NCI-H146 treated with DMSO at 0.1 percent for 48 hours (cell line): ENCODE measurements around the gene ABCA9.

Source experiments
- DNase-seq: peaks from one replicate; lab custom pipeline; 2025; ENCODE audit not compliant: unreplicated experiment; lab: John Stamatoyannopoulos, UW

ABCA9 gene

DNA sequence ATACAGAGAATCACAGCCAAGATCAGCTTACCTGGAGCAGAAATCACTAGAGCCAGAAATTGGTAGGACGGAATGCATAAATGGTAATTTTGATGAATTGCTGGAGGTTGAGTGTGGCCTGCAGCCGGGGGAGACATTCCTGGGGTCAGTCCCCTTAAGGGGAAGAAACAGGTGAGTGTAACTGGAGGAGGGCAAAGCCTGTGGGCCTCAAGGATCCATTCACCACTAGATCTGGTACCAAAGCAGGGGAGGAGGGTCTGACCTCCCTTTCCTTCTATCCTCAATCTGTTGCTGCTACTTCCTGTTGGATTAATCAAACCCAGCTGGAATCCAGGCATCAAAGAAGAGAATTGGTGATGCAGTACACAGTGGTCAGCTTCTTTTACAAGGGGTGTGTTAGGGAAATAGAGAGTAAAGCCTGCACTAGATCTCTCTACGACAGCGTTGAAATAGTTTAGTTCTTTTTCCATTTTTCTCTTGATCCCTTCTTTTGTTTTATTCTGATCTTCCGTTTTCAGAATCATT is 8.6 kb upstream of the ABCA9 start:
- no peak for DNase-seq

DNA sequence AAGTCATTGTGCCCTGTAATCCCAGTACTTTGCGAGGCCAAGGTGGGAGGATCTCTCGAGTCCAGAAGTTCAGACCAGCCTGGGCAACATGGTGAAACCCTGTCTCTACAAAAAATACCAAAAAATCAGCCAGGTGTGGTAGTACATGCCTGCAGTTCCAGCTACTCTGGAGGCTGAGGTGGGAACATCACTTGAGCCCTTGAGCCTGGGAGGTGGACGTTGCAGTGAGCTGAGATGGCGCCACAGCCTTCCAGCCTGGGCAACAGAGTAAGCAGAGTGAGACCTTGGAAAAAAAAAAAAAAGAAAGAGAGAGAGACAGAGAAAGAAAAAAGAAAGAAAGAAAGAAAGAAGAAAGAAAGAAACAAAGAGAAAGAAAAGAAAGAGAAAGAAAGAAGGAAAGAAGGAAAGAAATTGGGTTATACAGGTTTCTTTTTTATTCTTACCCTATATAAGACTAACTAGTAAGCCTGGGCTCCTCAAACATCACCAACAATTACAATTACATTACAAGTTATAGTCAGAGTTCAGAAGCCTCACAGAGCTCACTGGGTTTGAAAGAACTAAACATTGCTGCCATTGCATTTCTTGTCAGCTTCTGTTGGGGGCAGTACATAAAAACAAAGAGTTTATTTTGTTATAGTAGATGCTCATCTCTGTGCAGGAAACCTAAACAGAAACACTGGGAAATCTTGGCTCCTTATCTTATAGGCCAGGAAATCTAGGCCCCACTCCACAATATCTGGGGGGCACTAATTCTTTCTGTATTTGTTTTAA is 6.7 kb upstream of the ABCA9 start:
- no peak for DNase-seq

DNA sequence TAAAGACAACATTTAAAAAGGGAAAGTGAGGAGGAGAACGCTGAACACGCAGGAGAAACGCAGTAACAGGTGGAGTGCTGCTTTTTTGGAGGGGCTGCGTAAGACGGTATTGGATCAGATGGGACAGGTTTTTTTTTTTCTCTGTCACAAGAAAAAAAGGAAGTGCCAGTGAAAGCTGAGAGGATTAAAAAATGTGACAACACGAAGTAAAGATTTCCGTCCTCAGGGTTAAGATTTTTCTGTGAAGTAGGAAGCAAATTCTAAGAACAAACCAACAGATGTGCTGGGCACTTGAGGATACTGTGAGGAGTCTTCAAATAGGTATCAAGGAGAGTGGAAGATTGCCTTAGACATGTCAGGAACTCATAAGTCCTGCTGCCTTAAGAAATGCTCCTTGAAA is 5.8 kb upstream of the ABCA9 start:
- DNase-seq, result no peak

DNA sequence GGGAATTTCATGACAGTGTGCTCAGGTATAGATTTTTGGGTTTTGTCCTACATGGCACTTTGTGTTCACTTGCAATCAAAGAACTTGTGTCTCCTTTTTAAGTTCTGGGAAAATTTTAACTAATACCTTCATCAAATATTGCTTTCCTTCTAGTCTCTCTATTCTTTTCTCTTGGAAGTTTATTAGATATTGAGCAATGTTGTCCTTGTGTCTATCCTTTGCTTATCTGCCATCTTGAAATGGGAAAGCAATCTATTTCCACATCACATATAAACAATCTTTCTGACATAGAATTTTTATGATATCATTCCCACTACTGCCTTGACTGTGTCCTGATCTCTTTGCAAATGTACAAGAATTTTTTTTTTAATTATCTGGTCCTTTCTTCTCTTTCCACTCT is 4.4 kb upstream of the ABCA9 start:
- DNase-seq, result no peak

DNA sequence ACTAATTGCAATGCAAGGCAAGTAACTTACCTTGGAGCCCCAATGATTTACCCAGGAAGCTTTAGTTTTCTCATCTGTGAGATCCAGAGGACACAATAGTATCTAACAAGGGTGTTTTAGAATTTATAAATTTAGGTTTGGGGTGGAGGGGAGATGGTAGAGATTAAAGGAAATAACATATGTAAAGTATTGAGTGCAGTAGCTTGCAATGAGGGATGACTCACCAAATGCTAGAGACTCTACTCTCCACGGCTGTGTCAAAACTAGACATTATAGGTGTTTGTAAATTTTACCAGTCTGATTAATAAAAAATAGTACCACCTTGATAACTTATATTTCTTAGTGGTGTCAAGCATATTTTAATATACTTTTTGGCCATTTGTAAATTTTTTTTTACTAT is 3.7 kb upstream of the ABCA9 start:
- DNase-seq, result no peak

DNA sequence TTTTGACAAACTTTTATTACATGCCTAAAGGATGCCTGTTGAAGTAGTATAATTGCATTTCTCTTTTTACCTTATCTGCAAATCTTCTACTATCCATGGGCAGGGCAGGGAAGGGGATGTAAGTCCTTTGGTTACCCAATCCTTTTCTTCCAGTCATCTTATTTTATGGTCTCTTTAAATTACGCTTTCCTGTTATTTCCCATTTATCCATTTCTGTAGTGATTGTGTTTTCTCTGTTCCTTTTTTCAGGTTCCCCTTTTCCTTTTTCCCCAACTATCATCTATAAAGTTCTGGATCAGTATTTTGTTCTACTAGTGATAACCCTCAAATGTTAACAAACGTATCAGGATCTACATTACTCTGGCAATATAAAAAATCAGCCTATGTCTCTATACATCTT is 3.3 kb upstream of the ABCA9 start:
- no peak for DNase-seq

DNA sequence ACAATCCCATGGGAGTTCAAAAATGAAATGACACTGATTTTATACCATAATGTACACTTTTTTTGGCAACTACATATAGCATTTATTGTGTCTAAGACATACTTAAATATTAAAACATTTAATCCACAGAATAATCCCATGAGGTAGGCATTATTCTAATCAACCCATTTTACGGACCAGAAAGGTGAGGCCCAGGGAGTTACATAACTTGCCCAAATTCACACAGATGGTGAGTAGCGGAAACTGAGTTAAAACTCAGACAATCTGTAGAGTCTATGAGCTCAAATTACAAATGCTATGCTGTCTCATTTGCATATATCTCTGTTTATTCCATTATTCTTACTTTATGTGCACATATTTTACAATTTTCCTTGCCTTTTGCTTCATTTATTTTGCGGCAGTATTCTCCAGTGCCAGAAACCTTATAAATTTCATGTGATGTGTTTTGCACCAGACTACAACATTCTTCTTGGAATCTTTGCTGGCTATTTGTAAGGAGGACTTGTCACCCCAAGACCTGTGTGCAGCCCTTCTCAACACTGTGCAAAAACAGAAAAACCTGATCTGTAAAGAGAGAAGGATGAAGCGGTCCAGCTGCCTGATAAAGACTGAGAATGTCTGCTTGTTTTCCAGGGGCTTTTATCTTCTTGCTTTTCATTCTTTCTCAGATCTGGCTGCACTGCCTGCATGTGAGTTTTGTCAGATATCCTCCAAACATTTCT is 2.3 kb upstream of the ABCA9 start:
- DNase-seq, result no peak

DNA sequence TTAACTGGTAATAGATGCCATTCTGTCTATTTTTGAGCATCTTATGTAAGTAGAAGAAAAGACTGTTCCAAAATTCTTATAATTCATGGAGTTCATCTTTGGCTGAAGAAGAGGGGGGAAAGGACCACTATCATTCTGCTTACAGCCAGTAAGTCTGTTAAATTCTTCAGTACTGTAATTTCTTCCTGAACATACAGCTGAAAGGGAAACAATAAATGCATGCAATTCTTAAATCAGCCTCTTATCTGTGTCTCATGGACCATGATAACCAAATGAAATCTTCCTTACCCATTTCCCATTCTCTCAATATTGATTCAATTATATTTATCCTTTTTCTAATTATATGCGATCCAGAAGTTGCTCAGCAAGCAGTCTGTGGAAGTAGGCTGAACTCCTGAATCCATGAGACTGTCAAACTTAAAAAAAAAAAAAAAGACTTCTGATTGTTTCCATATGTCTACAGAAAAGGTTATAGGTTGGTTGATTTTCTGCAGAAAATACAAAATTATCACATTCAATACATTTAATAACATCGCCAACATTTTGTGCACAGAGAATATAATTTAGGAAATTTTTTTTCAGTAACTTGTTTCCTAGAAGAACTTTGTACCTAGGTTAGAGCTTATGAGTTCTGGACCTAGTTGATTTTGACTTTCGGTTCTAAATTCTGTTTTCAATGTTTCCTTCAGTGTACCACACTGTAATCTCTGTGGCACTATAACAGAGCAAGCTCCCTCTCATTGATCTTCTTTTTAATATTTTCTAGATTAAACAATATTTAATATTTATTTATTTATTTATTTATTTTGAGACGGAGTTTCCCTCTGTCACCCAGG is 1.2 kb upstream of the ABCA9 start:
- no peak for DNase-seq

DNA sequence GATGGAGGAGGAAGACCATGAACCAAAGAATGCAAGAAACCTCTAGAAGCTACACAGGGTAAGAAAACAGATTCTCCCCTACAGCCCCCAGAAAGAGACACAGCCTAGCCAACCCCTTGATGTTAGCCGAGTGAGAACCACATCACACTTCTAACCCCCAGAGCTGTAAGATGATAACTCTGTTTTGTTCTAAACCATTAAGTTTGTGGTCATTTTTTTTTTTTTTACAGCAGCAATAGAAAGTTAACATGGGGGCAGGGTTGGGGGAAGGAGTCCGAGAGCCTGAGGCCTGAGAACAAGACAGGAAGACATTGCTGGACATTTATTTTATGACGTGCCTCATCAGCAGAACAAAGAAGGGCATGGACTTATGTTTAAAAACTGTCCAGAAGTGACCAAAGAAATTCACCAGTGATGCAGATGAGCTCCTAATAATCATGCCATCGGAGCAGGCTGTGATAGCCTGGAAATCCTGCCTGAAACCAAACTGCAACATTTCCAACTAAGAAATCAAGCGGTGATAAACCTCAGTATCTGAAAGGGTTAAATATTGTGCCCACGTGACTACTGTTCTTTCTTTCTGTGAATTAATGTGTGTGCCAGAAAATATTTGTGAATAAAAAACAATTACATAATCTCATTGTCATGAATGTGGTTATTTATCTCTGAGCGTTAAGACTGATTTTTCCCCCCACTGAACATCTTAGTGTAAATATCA is 1.1 kb downstream of the ABCA9 start:
- no peak for DNase-seq

DNA sequence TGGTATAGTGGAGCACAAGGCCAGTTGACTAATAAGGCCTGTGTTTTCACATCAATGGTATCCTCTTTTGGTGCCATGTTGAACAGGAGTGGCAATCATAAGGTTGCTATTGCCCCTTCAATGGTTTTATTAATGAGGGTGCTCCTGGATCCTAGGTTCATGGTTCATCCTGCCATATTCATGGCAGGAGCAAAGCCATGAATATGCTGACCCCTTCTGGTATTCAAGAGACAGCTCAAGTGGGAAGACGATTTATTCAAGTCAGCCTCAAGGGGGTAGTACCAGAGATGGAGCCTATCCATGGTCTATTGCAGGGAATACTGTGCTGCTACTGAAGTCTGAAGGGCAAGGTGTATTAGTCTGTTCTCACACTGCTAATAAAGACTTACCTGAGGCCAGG is 2.6 kb downstream of the ABCA9 start:
- no peak for DNase-seq

DNA sequence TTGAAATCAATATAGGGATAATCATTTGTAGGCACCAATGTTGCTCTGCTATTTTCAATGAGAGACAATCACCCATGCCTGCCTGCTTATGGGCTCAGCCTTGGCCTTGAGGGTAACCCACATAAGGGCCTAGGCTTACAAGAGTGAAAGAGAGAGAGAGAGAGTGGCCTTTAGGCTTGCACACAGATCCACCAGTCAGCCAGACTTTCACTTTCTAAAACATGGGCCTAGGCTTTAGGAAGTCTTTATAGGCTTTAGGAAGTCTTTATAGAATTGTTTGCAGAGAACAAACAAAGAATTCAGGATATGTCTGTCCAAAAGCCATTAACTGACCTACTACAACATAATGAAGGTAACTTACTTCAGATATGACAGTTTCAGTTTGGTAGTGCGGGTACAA is 3.4 kb downstream of the ABCA9 start:
- no peak for DNase-seq

DNA sequence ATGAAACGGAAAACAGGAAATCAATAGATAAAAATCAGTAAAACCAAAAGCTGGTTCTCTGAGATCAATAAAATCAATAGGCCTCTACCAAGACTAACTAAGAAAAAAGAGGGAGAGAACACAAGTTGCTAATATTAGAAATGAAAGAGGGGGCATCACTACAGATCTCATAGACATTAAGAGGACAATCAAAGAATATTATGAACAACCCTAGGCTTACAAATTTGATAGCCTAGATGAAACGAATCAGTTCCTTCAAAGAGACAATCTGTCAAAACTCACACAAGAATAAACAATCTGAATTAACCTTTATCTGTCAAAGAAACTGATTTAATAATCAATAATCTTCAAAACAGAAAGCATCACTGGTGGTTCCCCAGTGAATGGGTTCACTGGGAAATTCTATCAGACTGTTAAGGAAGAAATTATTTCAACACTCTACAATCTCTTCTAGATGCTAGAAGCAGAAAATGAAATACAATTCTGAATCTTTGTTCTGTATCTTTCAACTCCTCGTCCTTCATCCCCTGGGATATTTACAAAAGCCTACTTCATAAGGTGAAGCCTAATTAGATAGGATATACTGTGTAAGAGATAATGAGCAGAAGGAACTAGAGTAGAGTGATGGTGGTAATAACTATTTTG is 4.4 kb downstream of the ABCA9 start:
- no peak for DNase-seq

DNA sequence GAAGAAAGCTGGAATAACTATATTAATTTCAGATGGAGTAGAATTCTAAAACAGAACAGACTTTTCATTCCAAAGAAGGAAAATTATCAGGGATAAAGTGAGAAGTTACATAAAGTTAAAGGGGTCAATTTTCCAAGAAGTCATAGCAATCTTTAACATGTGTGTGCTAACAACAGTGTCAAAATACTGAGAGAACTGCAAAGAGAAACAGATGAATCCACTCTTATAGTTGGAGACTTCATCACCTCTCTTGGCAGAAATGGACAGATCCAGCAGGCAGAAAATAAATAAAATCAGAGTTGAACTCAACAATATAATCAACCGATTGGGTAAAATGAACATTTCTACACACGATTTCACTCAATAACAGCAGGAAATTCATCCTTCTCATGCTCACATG is 5.4 kb downstream of the ABCA9 start:
- no peak for DNase-seq

DNA sequence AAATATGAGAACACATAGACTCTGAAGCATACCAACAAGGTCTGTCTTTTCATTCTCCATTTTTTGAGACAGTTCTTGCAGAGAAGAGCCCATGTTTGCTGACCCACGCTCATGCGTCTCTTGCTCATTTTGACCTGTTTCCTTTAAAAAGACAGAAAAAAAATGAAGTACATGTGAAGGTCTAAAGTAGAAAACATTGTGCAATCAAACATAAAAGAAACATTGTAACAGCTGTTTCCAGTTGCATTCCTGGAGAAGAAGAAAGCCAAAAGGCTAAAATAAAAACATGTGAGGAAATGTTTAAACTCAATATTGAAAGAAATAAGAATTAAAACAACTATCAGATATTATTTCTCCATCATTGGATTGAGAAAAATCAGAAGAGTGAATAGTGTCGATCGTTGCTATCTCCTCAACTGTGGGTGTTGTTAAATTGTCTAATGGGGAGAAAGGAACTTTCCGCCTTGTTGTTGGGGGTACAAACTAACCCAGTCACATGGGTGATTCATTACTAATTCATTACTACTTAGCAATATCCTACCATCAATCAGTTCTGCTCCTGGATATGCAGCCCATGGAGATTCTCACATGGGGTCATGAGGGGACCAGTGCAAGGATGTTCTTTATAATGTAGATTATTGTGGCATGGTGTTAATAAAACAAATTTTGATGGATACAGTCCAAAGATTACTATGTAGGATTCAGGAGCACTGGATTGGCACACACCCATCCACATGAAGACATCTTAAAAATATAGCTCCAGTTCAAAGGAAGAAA is 9.5 kb downstream of the ABCA9 start:
- DNase-seq, result no peak

DNA sequence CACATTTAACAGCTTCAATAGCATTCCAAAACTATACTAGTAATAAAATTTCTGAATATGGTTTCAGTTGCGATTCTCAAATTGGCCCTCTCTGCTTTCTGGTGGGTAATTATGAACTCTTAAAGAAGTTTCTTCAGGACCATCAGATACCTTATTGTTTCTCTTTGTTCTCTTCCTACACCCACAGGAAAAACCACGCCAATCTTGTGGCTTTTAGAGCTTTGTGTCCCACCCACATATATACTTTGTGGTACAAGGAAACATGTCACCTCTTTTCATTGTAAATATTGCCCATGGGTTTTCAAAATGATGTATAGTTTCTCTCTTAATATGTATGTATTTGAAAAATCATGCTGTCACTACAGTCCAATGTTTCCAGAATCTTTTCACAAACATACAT is 12.1 kb downstream of the ABCA9 start:
- DNase-seq, result no peak

DNA sequence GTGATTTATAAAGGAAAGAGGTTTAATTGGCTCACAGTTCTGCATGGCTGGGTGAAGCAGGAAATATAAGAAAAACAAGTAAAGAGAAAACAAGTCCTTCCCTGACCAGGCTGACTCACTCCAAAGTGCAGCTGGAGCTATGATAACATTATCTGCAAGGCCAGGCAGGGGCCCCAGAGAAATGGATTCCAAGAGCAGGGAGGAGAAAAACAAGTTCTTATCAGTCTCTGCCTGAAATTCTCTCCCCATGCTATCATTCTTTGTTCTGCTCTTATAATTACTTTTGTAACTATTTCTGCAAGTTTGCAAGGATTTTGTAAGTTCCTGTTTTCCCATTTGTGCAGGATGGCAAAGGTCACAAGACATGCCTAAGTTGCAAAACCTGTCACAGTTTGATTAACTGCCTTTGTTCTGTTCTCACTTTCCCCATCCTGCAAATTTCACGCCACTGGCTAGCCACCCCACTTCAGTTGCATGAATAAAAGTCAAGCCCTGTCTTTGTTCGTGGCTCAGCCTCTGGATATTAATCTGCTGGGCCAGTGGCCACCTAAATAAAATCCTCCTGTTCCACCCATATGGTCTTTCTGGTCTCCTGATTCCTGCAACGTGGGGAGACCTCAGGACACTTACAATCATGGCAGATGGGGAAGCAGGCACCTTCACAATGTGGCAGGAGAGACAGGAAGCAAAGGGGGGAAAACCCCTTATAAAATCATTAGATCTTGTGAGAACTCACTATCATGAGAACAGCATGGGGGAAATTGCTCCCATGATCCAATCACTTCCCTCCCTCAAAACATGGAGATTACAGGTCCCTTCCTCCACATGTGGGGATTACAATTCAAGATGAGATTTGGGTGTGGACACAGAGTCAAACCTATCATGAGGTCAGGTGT is 13.1 kb downstream of the ABCA9 start:
- DNase-seq, result no peak

DNA sequence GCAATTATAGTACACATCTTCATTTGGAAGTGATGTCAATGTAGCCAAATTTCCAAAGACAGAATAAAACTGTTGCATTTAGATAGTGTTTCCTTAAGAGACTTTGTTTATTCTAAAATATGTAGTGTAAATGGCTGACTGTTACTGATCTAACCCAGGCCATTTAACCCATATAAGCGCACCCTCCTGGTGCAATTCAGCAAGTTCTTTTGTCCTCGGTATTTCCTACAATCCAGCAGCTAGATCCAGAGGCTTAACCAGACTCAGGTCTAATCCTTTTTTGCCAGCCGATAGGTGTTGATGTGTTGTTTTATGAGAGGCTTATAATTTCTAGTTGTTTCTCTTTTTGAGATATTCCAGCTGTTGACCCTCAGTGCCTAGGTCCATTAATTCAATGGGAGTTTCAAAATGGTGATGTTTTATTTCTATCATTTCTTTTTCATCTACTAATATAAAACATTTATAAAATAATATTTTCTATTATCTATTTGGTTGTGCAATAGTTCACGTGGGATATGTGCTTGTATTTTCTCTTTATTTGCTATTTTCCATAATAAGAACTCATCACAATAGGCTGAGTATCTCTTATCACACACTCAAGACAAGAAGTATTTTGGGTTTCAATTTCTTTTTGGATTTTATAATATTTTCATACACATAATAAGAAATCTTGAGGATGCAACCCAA is 14.5 kb downstream of the ABCA9 start:
- no peak for DNase-seq

DNA sequence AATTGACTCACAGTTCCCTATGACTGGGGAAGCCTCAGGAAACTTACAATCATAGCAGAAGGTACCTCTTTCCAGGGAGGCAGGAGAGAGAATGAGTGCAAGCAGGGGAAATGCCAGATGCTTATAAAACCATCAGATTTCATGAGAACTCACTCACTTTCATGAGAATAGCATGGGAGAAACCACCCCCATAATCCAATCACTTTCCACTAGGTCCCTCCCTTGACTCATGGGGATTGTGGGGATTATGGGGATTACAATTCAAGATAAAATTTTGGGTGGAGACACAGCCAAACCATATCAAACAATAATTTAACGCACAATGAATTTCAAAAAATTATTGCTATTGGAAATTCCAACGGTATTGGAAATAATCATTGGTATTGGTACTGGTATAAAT is 15.1 kb downstream of the ABCA9 start:
- no peak for DNase-seq
